ENCODE results near the gene DPYSL3.

GRCh38 chr5:147483961-147484707, 25.7 kb downstream of the DPYSL3 start:
- no peak for TF ChIP-seq EZH2phosphoT487 (conservative IDR thresholded peaks at IDR 0.05; ENCODE audit: low read length)
- TF ChIP-seq, protein P1, sequence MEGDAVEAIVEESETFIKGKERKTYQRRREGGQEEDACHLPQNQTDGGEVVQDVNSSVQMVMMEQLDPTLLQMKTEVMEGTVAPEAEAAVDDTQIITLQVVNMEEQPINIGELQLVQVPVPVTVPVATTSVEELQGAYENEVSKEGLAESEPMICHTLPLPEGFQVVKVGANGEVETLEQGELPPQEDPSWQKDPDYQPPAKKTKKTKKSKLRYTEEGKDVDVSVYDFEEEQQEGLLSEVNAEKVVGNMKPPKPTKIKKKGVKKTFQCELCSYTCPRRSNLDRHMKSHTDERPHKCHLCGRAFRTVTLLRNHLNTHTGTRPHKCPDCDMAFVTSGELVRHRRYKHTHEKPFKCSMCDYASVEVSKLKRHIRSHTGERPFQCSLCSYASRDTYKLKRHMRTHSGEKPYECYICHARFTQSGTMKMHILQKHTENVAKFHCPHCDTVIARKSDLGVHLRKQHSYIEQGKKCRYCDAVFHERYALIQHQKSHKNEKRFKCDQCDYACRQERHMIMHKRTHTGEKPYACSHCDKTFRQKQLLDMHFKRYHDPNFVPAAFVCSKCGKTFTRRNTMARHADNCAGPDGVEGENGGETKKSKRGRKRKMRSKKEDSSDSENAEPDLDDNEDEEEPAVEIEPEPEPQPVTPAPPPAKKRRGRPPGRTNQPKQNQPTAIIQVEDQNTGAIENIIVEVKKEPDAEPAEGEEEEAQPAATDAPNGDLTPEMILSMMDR (IDR thresholded peaks at IDR 0.05; ENCODE audit: insufficient read depth, low read length, poor library complexity, severe bottlenecking), result no peak

All from SU-DHL-6 (cell line).